GM21360 (cell line): Measurements from ENCODE around the gene VAC14.
"Not testable (repeated sequence)": the region's sequence is repeated elsewhere in the genome, so short reads cannot be mapped to it uniquely, and the experiment has no call there.

ENCODE experiments used
- ATAC-seq: cut with Tn5 transposase; IDR thresholded peaks from one replicate; pipeline ENCODE4 v1.9.1; 2021; ENCODE audit warnings: mild to moderate bottlenecking, moderate library complexity; ENCODE audit not compliant: unreplicated experiment

The VAC14 gene

GRCh38 chr16:70683146-70683944, 117.6 kb downstream of the VAC14 start:
- no peak for ATAC-seq

GRCh38 chr16:70682239-70683145, 118.5 kb downstream of the VAC14 start:
- ATAC-seq: no peak

GRCh38 chr16:70681382-70682238, 119.3 kb downstream of the VAC14 start:
- ATAC-seq: no peak

GRCh38 chr16:70680495-70681381, 120.2 kb downstream of the VAC14 start:
- ATAC-seq: no peak

- ATAC-seq: no peak
Measured at GRCh38 chr16:70679671-70680494, 121.1 kb downstream of the VAC14 start.

GRCh38 chr16:70678898-70679670, 121.9 kb downstream of the VAC14 start:
- no peak for ATAC-seq

GRCh38 chr16:70678121-70678897, 122.6 kb downstream of the VAC14 start:
- no peak for ATAC-seq

- ATAC-seq: no peak
Measured at GRCh38 chr16:70677499-70678120, 123.3 kb downstream of the VAC14 start.

- ATAC-seq: no peak
Measured at GRCh38 chr16:70676675-70677498, 124.1 kb downstream of the VAC14 start.

- ATAC-seq: no peak
Measured at GRCh38 chr16:70675851-70676513, 125.0 kb downstream of the VAC14 start.

GRCh38 chr16:70674221-70675014, 126.5 kb downstream of the VAC14 start:
- no peak for ATAC-seq

- not testable (repeated sequence) for ATAC-seq
Measured at GRCh38 chr16:70670938-70671337, 130.0 kb downstream of the VAC14 start.

GRCh38 chr16:70670175-70670574, 130.8 kb downstream of the VAC14 start:
- ATAC-seq: no peak

- ATAC-seq: no peak
Measured at GRCh38 chr16:70665806-70666735, 134.9 kb downstream of the VAC14 start.
